Mesothelial cell of epicardium (in vitro differentiated cells): Measurements from ENCODE around the gene SETBP1. TPM values are rescaled to one million over a fixed set of nuclear protein-coding genes. Genes with fewer than 3 reads are reported as not detected.

Experiments used
- DNase-seq, 2 experiments: peaks; one replicate each; pipeline ENCODE4 v3.0.0; 2021; ENCODE audit warnings: low spot score in 2 of 2; ENCODE audit not compliant: unreplicated experiment in 2 of 2
- H3K27ac Mint-ChIP-seq: 2 replicates; pipeline ENCODE4 v1.8.0; 2021; ENCODE audit warnings: mixed read lengths
- H3K27me3 Mint-ChIP-seq: 2 replicates; pipeline ENCODE4 v1.8.0; 2021; ENCODE audit warnings: low read depth, mixed read lengths
- H3K36me3 Mint-ChIP-seq: 2 replicates; pipeline ENCODE4 v1.8.0; 2021; ENCODE audit warnings: mixed read lengths
- H3K4me1 Mint-ChIP-seq: 2 replicates; pipeline ENCODE4 v1.8.0; 2021; ENCODE audit warnings: mixed read lengths
- H3K4me3 Mint-ChIP-seq: 2 replicates; pipeline ENCODE4 v1.8.0; 2021; ENCODE audit warnings: mild to moderate bottlenecking, moderate library complexity, mixed read lengths
- H3K9me3 Mint-ChIP-seq: 2 replicates; pipeline ENCODE4 v1.8.0; 2021; ENCODE audit warnings: mixed read lengths
- CTCF ChIP-seq: fragments of 200-600 bp; sonication (generic); IDR thresholded peaks from one replicate; pipeline ENCODE4 v1.5.0; 2021; ENCODE audit warnings: antibody characterized with exemption; ENCODE audit not compliant: unreplicated experiment
- total RNA-seq: library from RNA; stranded (reverse); gene quantifications from 3 replicates; pipeline ENCODE4 v1.2.1, GENCODE V29; 2021

SETBP1 gene
- total RNA-seq, 1 donor from 2014 or later, result 47.7 TPM

DNA sequence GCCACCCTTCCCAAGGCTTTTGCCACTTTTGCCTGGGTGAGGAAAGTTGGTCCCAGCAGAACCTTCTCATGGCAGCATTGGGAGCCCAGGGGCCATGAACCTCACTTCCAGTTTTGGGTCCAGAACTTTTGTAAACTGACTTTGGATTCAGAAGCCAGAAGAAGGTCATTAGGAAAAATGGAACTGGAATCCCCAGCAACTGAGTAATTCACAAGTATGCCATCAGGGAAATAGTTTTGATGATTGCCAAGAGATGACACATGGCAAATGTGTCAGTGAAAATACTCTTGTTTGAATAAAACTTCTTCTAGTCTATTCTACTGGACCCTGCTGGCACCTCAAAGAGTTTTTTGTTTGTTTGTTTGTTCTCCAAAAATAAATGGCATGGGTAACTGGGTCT is 203.7 kb downstream of the SETBP1 start:
- Mint-ChIP-seq H3K27ac (no peak overlapping the region), H3K4me1 (peaks cover 8% of the 10 kb centered on the region), H3K9me3 (peaks cover 8% of the 10 kb centered on the region), H3K27me3 (no peaks in the 10 kb centered on the region), H3K36me3 (peaks cover 9% of the 10 kb centered on the region), H3K4me3 (no peak overlapping the region)
- no peak for DNase-seq
- TF ChIP-seq CTCF, result no peak

GRCh38 chr18:44885507-44885906 is 204.8 kb downstream of the SETBP1 start:
- H3K4me1 Mint-ChIP-seq, result peaks cover 8% of the 10 kb centered on the region
- no peak for DNase-seq

GRCh38 chr18:44887227-44887631 is 206.5 kb downstream of the SETBP1 start:
- Mint-ChIP-seq H3K9me3 (peaks cover 21% of the 10 kb centered on the region), H3K4me3 (no peak overlapping the region), H3K27ac (no peak overlapping the region), H3K27me3 (no peaks in the 10 kb centered on the region), H3K4me1 (peaks cover 8% of the 10 kb centered on the region), H3K36me3 (peaks cover 17% of the 10 kb centered on the region)
- no peak for DNase-seq
- no peak for TF ChIP-seq CTCF

More at GRCh38 chr18:44885507-44885906, 204.8 kb downstream of the SETBP1 start:
- H3K36me3 Mint-ChIP-seq, result peaks cover under 1% of the 10 kb centered on the region
- peaks cover 5% of the 10 kb centered on the region for H3K9me3 Mint-ChIP-seq
- no peaks in the 10 kb centered on the region for H3K27me3 Mint-ChIP-seq
- no peak for TF ChIP-seq CTCF
- H3K27ac Mint-ChIP-seq, result no peak overlapping the region
- no peak overlapping the region for H3K4me3 Mint-ChIP-seq

GRCh38 chr18:44889111-44889510 is 208.4 kb downstream of the SETBP1 start:
- peaks cover 25% of the 10 kb centered on the region for H3K9me3 Mint-ChIP-seq
- H3K4me1 Mint-ChIP-seq, result peaks cover 8% of the 10 kb centered on the region
- H3K27ac Mint-ChIP-seq, result peak overlapping the region; percentile 19
- H3K4me3 Mint-ChIP-seq, result no peak overlapping the region
- H3K27me3 Mint-ChIP-seq, result no peaks in the 10 kb centered on the region
- peaks cover 23% of the 10 kb centered on the region for H3K36me3 Mint-ChIP-seq
- no peak for TF ChIP-seq CTCF
- no peak for DNase-seq

GRCh38 chr18:44893045-44893706 is 212.5 kb downstream of the SETBP1 start:
- TF ChIP-seq CTCF, result no peak
- Mint-ChIP-seq H3K27ac (no peak overlapping the region), H3K36me3 (peaks cover 23% of the 10 kb centered on the region), H3K27me3 (no peaks in the 10 kb centered on the region), H3K9me3 (peaks cover 25% of the 10 kb centered on the region), H3K4me1 (peaks cover 8% of the 10 kb centered on the region), H3K4me3 (no peak overlapping the region)
- no peak for DNase-seq
